A673 (cell line): ENCODE measurements around the gene PCED1B. TPM values are rescaled to one million over a fixed set of nuclear protein-coding genes. Genes with fewer than 3 reads are reported as not detected.

ENCODE experiments used
- BruUV-seq: library from RNA; stranded (reverse); fragments of 400-500 nt; replicated peaks from 2 replicates; lab custom pipeline; 2021; lab: Mats Ljungman, UMichigan
- CTCF ChIA-PET: fragments of 300-600 bp; sonication (Branson Sonifier 250); formaldehyde crosslinking; loops from one replicate; lab custom pipeline; 2022; ENCODE audit warnings: antibody characterized with exemption; lab: Charles Lee
- POLR2A ChIA-PET: fragments of 300-600 bp; sonication (Branson Sonifier 250); formaldehyde crosslinking; loops from one replicate; lab custom pipeline; 2022; ENCODE audit warnings: antibody characterized with exemption; ENCODE audit not compliant: low non-redundant PET; lab: Charles Lee
- DNase-seq: peaks from one replicate; pipeline ENCODE4 v3.0.0-alpha.2; 2015; ENCODE audit warnings: low spot score
- H3K27ac ChIP-seq: fragments of 200-600 bp; sonication (generic); 2 replicates; pipeline ENCODE4 v1.5.1; 2016; ENCODE audit warnings: mixed run types, low read depth, mild to moderate bottlenecking, mixed read lengths, antibody characterized with exemption, low read length; ENCODE audit not compliant: poor library complexity, severe bottlenecking
- H3K27me3 ChIP-seq: fragments of 200-600 bp; sonication (generic); replicated peaks from 2 replicates; pipeline ENCODE4 v1.6.1; 2017; ENCODE audit warnings: mixed run types, low read depth, mild to moderate bottlenecking, mixed read lengths, antibody characterized with exemption, low read length; ENCODE audit not compliant: insufficient read depth, poor library complexity
- H3K36me3 ChIP-seq: fragments of 200-600 bp; sonication (generic); 2 replicates; pipeline ENCODE4 v1.6.1; 2016; ENCODE audit warnings: mixed run types, mild to moderate bottlenecking, mixed read lengths, antibody characterized with exemption, low read length; ENCODE audit not compliant: insufficient read depth, poor library complexity, severe bottlenecking
- H3K4me1 ChIP-seq: fragments of 200-600 bp; sonication (generic); 2 replicates; pipeline ENCODE4 v1.6.1; 2017; ENCODE audit warnings: mixed run types, mild to moderate bottlenecking, mixed read lengths, antibody characterized with exemption, low read length; ENCODE audit not compliant: insufficient read depth, poor library complexity, severe bottlenecking
- H3K4me3 ChIP-seq: fragments of 200-600 bp; sonication (generic); 2 replicates; pipeline ENCODE4 v1.5.1; 2016; ENCODE audit warnings: low read depth, mixed run types, mild to moderate bottlenecking, mixed read lengths, low read length; ENCODE audit not compliant: poor library complexity, severe bottlenecking
- H3K9me3 ChIP-seq: fragments of 200-600 bp; sonication (generic); 2 replicates; pipeline ENCODE4 v1.6.1; 2016; ENCODE audit warnings: mixed run types, low read depth, mild to moderate bottlenecking, mixed read lengths, antibody characterized with exemption, low read length; ENCODE audit not compliant: poor library complexity, severe bottlenecking
- EZH2 ChIP-seq: fragments of 200-600 bp; sonication (generic); IDR thresholded peaks from 2 replicates; pipeline ENCODE4 v1.6.1; 2017; ENCODE audit warnings: borderline replicate concordance, low read depth, mild to moderate bottlenecking, mixed read lengths, antibody characterized with exemption, low read length; ENCODE audit not compliant: poor library complexity, severe bottlenecking
- intact Hi-C: fragments of 100-400 bp; cut with micrococcal nuclease; formaldehyde crosslinking; loops from one replicate; pipeline ENCODE4 v1.10.0; 2022; ENCODE audit not compliant: unreplicated experiment
- total RNA-seq: library from RNA; stranded (reverse); gene quantifications from 2 replicates; pipeline ENCODE4 v1.2.3, GENCODE V29; 2021
- TF ChIP-seq, protein P1 (sequence below): fragments of 300-800, 200-600 bp; sonication (generic); conservative IDR thresholded peaks from 2 replicates; pipeline ENCODE4 v1.5.1; 2017; ENCODE audit warnings: low read depth, mild to moderate bottlenecking, antibody characterized with exemption, low read length, moderate library complexity, mixed read lengths

Gene PCED1B
- total RNA-seq, 1 experiment from 2014 or later, result 3.1 TPM

DNA sequence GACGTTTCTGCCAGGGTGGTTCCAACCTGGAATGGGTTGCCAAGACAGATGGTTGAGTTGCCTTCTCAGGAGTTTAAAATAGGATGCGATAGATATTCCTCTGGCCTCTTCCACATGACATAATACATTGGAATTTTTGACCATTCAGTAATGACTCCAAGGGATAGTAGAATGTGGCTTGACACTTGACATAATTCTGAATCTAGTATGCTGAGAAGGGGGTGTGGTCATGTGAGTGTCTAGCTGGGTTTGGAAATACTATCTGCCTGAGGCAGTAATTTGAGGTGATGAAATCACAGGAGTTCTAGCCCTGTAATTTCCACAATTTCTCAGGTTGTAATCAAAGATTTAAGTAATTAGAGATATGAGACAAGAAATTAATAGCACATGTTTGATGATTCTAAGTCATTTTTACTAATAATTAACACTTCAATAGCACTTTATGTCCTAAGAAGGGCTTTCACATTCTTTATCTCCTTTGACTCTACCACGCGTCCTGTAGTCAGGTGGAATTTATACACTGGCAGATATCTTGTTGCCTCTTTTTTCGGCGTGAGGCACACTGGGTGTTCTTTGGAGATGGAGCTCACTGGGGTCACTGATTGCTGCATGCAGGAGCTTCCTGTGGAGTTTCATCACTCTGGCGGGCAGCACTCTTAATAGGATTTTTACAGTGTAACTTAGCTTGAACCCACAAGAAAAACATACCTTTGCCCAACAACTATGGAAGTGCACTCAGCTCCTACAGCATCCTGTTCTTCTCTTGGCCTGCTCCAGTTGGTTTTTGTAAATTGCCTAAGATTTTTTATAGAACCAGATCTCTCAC lies 3.6 kb downstream of the PCED1B start:
- no peaks in the 10 kb centered on the region for H3K9me3 ChIP-seq
- DNase-seq, result peak; percentile 55
- no TSS peak for BruUV-seq
- TF ChIP-seq EZH2, result no peak
- H3K4me1 ChIP-seq, result peaks cover 76% of the 10 kb centered on the region
- H3K27ac ChIP-seq, result peak overlapping the region; percentile 60
- intact Hi-C loops, result loop anchor here (5.0 kb wide), 1 partner anchor 139 kb away; no protein-coding TSS in a partner anchor
- ChIA-PET POLR2A (interaction anchor here (0.7 kb wide), 2 partner anchors 8 to 756 kb away, joined by 3 read pairs; no protein-coding TSS in a partner anchor), CTCF (interaction anchor here (0.6 to 1.0 kb wide), 2 partner anchors 13 to 315 kb away, joined by 3 to 4 read pairs; no protein-coding TSS in a partner anchor)
- H3K4me3 ChIP-seq, result no peak overlapping the region
- no peaks in the 10 kb centered on the region for H3K27me3 ChIP-seq
- H3K36me3 ChIP-seq, result no peaks in the 10 kb centered on the region

GRCh38 chr12:47084172-47084571 lies 4.8 kb downstream of the PCED1B start:
- DNase-seq, result no peak
- Histone ChIP-seq H3K27ac (peak overlapping the region; percentile 76), H3K36me3 (no peaks in the 10 kb centered on the region), H3K9me3 (no peaks in the 10 kb centered on the region), H3K4me1 (peaks cover 74% of the 10 kb centered on the region), H3K27me3 (no peaks in the 10 kb centered on the region), H3K4me3 (no peak overlapping the region)
- intact Hi-C loops, result loop anchor here (5.0 kb wide), 1 partner anchor 138 kb away; no protein-coding TSS in a partner anchor
- CTCF ChIA-PET, result no interaction called here
- POLR2A ChIA-PET, result no interaction called here
- TF ChIP-seq, protein P1, sequence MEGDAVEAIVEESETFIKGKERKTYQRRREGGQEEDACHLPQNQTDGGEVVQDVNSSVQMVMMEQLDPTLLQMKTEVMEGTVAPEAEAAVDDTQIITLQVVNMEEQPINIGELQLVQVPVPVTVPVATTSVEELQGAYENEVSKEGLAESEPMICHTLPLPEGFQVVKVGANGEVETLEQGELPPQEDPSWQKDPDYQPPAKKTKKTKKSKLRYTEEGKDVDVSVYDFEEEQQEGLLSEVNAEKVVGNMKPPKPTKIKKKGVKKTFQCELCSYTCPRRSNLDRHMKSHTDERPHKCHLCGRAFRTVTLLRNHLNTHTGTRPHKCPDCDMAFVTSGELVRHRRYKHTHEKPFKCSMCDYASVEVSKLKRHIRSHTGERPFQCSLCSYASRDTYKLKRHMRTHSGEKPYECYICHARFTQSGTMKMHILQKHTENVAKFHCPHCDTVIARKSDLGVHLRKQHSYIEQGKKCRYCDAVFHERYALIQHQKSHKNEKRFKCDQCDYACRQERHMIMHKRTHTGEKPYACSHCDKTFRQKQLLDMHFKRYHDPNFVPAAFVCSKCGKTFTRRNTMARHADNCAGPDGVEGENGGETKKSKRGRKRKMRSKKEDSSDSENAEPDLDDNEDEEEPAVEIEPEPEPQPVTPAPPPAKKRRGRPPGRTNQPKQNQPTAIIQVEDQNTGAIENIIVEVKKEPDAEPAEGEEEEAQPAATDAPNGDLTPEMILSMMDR, result no peak
- no peak for TF ChIP-seq EZH2
- no TSS peak for BruUV-seq

DNA sequence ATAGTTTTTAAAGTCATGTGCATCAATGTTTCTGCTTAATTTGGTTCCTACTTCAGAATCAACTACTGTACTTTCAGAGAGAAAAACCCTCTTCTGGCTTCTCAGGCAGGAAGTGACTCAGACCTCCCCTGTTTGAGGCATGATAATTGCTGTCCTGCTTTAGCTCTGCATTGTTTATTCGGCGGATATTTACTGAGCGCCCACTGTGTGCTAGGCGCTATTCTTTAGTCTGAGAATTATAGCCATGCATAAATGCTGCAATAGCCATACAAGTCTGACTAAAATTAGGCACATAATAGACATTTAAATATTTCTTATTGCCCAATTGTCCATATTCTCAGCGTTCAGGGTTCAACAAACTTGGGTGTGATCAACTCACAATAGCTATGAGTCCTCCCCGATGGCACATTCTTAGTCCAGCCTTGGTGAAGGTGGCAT lies 6.4 kb downstream of the PCED1B start:
- ChIA-PET POLR2A (no interaction called here), CTCF (no interaction called here)
- BruUV-seq, result no TSS peak
- Histone ChIP-seq H3K9me3 (no peaks in the 10 kb centered on the region), H3K4me1 (peaks cover 74% of the 10 kb centered on the region), H3K27ac (peak overlapping the region; percentile 76), H3K4me3 (no peak overlapping the region), H3K27me3 (no peaks in the 10 kb centered on the region), H3K36me3 (no peaks in the 10 kb centered on the region)
- intact Hi-C loops, result no loop called here
- peak; percentile 96 for DNase-seq
- no peak for TF ChIP-seq EZH2
- TF ChIP-seq, protein P1, result no peak
